Occipital lobe (tissue), 2 donors: ENCODE data around the gene PRDM15. TPM values are rescaled to one million over a fixed set of nuclear protein-coding genes. Genes with fewer than 3 reads are reported as not detected.

Experiments
- DNase-seq: peaks from one replicate; lab custom pipeline; 2025; lab: John Stamatoyannopoulos, UW
- total RNA-seq: library from RNA; depleted of rRNA; stranded (reverse); fragments of >200 nt; gene quantifications from one replicate; pipeline ENCODE4 v1.2.3, GENCODE V29; 2014

The PRDM15 gene
- total RNA-seq, 1 donor from 2014 or later = 6.7 TPM

- no peak for DNase-seq
Measured at GRCh38 chr21:41843584-41843983, 35.6 kb downstream of the PRDM15 start.

- no peak for DNase-seq
Measured at GRCh38 chr21:41840880-41841279, 38.3 kb downstream of the PRDM15 start.

GRCh38 chr21:41839387-41840000, 39.6 kb downstream of the PRDM15 start:
- no peak for DNase-seq

GRCh38 chr21:41837756-41838297, 41.3 kb downstream of the PRDM15 start:
- no peak for DNase-seq

- no peak for DNase-seq
Measured at GRCh38 chr21:41836166-41837015, 42.8 kb downstream of the PRDM15 start.

- DNase-seq = no peak
Measured at GRCh38 chr21:41835711-41836154, 43.4 kb downstream of the PRDM15 start.

GRCh38 chr21:41834926-41835663, 44.0 kb downstream of the PRDM15 start:
- DNase-seq = no peak

GRCh38 chr21:41834252-41834925, 44.8 kb downstream of the PRDM15 start:
- DNase-seq = no peak

GRCh38 chr21:41833497-41834115, 45.5 kb downstream of the PRDM15 start:
- DNase-seq = no peak

GRCh38 chr21:41832596-41833496, 46.3 kb downstream of the PRDM15 start:
- DNase-seq = no peak

- no peak for DNase-seq
Measured at GRCh38 chr21:41831866-41832595, 47.1 kb downstream of the PRDM15 start.

GRCh38 chr21:41831453-41831831, 47.7 kb downstream of the PRDM15 start:
- no peak for DNase-seq

- no peak for DNase-seq
Measured at GRCh38 chr21:41830764-41831452, 48.2 kb downstream of the PRDM15 start.

GRCh38 chr21:41830145-41830707, 48.9 kb downstream of the PRDM15 start:
- no peak for DNase-seq

- no peak for DNase-seq
Measured at GRCh38 chr21:41828884-41829360, 50.2 kb downstream of the PRDM15 start.

GRCh38 chr21:41827951-41828883, 50.9 kb downstream of the PRDM15 start:
- no peak for DNase-seq

- no peak for DNase-seq
Measured at GRCh38 chr21:41825881-41826280, 53.3 kb downstream of the PRDM15 start.
